HEK293 (cell line): ENCODE results near the gene HEXIM1.

Experiments used
- CTCF ChIA-PET: fragments of 350-600 bp; formaldehyde crosslinking; extraction: SDS; loops from one replicate; lab custom pipeline; 2021; ENCODE audit warnings: antibody characterized with exemption; lab: Yijun Ruan, JAX
- POLR2A ChIA-PET: fragments of 300-600 bp; formaldehyde crosslinking; extraction: SDS; loops from one replicate; lab custom pipeline; 2020; ENCODE audit warnings: antibody characterized with exemption, inconsistent platforms; lab: Yijun Ruan, JAX
- H3K27ac ChIP-seq: fragments of 200-500 bp; sonication (Bioruptor generic); 2 replicates; pipeline ENCODE4 v1.5.1; 2014; ENCODE audit warnings: low read depth, low read length, control low read depth, inconsistent platforms; ENCODE audit errors: extremely low read depth
- H3K36me3 ChIP-seq, 2 experiments: fragments of 200-500 bp in 1 of 2; sonication (Bioruptor generic) in 1 of 2; 1 replicate in 1 of 2; 2 replicates in 1 of 2; pipeline ENCODE4 v1.5.1; 2014 to 2017; ENCODE audit warnings: inconsistent platforms in 2 of 2, low read length in 2 of 2; ENCODE audit not compliant: control insufficient read depth in 2 of 2, insufficient read depth in 1 of 2
- H3K4me1 ChIP-seq: fragments of 200-500 bp; sonication (Bioruptor generic); 2 replicates; pipeline ENCODE4 v1.5.1; 2014; ENCODE audit warnings: mild to moderate bottlenecking, low read length, inconsistent platforms; ENCODE audit not compliant: control insufficient read depth, insufficient read depth
- H3K4me3 ChIP-seq: 2 replicates; pipeline ENCODE4 v1.5.1; 2011; ENCODE audit warnings: low read depth, mild to moderate bottlenecking, control low read depth, low read length, moderate library complexity
- H3K9me3 ChIP-seq: fragments of 200-500 bp; sonication (Bioruptor generic); 2 replicates; pipeline ENCODE4 v1.5.1; 2014; ENCODE audit warnings: low read depth, low read length, inconsistent platforms; ENCODE audit not compliant: control insufficient read depth, insufficient read depth
- BCL6B ChIP-seq: fragments of 450-650 bp; formaldehyde crosslinking; IDR thresholded peaks from 2 replicates; pipeline ENCODE4 v1.5.1; 2017; ENCODE audit warnings: missing biosample characterization, missing genetic modification characterization
- KLF9 ChIP-seq: fragments of 450-650 bp; formaldehyde crosslinking; IDR thresholded peaks from 2 replicates; pipeline ENCODE4 v1.5.1; 2016; ENCODE audit warnings: missing biosample characterization, missing genetic modification characterization, low read depth
- SCRT1 ChIP-seq: fragments of 450-650 bp; formaldehyde crosslinking; IDR thresholded peaks from 2 replicates; pipeline ENCODE4 v1.5.1; 2016; ENCODE audit warnings: missing biosample characterization, missing genetic modification characterization, borderline replicate concordance
- ZBTB1 ChIP-seq: fragments of 450-650 bp; formaldehyde crosslinking; IDR thresholded peaks from 2 replicates; pipeline ENCODE4 v1.5.1; 2016; ENCODE audit warnings: missing biosample characterization, missing genetic modification characterization
- ZBTB17 ChIP-seq: fragments of 450-650 bp; formaldehyde crosslinking; IDR thresholded peaks from 2 replicates; pipeline ENCODE4 v1.5.1; 2016; ENCODE audit warnings: missing biosample characterization, missing genetic modification characterization
- ZNF132 ChIP-seq: fragments of 450-650 bp; formaldehyde crosslinking; IDR thresholded peaks from 2 replicates; pipeline ENCODE4 v1.5.1; 2017; ENCODE audit warnings: missing biosample characterization, missing genetic modification characterization, borderline replicate concordance
- ZNF2 ChIP-seq: fragments of 450-650 bp; formaldehyde crosslinking; IDR thresholded peaks from 2 replicates; pipeline ENCODE4 v1.5.1; 2016; ENCODE audit warnings: missing biosample characterization, missing genetic modification characterization
- ZNF292 ChIP-seq: fragments of 450-650 bp; formaldehyde crosslinking; IDR thresholded peaks from 2 replicates; pipeline ENCODE4 v1.5.1; 2016; ENCODE audit warnings: low read depth, missing biosample characterization, missing genetic modification characterization, borderline replicate concordance
- ZNF394 ChIP-seq: fragments of 450-650 bp; formaldehyde crosslinking; IDR thresholded peaks from 2 replicates; pipeline ENCODE4 v1.5.1; 2016; ENCODE audit warnings: missing biosample characterization, missing genetic modification characterization, mild to moderate bottlenecking, moderate library complexity, borderline replicate concordance
- ZNF416 ChIP-seq: fragments of 450-650 bp; formaldehyde crosslinking; IDR thresholded peaks from 2 replicates; pipeline ENCODE4 v1.5.1; 2016; ENCODE audit warnings: missing biosample characterization, missing genetic modification characterization
- ZNF510 ChIP-seq: fragments of 450-650 bp; formaldehyde crosslinking; IDR thresholded peaks from 2 replicates; pipeline ENCODE4 v1.5.1; 2018; ENCODE audit warnings: mild to moderate bottlenecking, missing genetic modification characterization, missing biosample characterization; ENCODE audit not compliant: insufficient replicate concordance
- ZNF596 ChIP-seq: fragments of 450-650 bp; IDR thresholded peaks from 2 replicates; pipeline ENCODE4 v1.5.0; 2018; ENCODE audit warnings: missing biosample characterization, mild to moderate bottlenecking, missing genetic modification characterization, moderate library complexity
- ZNF639 ChIP-seq: fragments of 450-650 bp; formaldehyde crosslinking; IDR thresholded peaks from 2 replicates; pipeline ENCODE4 v1.5.1; 2016; ENCODE audit warnings: missing biosample characterization, missing genetic modification characterization
- ZNF747 ChIP-seq: fragments of 450-650 bp; formaldehyde crosslinking; IDR thresholded peaks from 2 replicates; pipeline ENCODE4 v1.5.1; 2016; ENCODE audit warnings: missing biosample characterization, missing genetic modification characterization
- ZNF776 ChIP-seq: fragments of 450-650 bp; formaldehyde crosslinking; IDR thresholded peaks from 2 replicates; pipeline ENCODE4 v1.5.0; 2017; ENCODE audit warnings: missing biosample characterization, missing genetic modification characterization, borderline replicate concordance
- ZNF830 ChIP-seq: fragments of 450-650 bp; IDR thresholded peaks from 2 replicates; pipeline ENCODE4 v1.5.0; 2018; ENCODE audit warnings: missing biosample characterization, missing genetic modification characterization, low read depth, mild to moderate bottlenecking, moderate library complexity
- TF ChIP-seq, protein P1 (sequence below): fragments of 450-650 bp; formaldehyde crosslinking; IDR thresholded peaks from 2 replicates; pipeline ENCODE4 v1.5.1; 2016; ENCODE audit warnings: missing biosample characterization, missing genetic modification characterization, borderline replicate concordance
- TF ChIP-seq, protein P2 (sequence below): fragments of 450-650 bp; formaldehyde crosslinking; IDR thresholded peaks from 2 replicates; pipeline ENCODE4 v1.5.1; 2016; ENCODE audit warnings: missing biosample characterization, missing genetic modification characterization

Gene HEXIM1

DNA sequence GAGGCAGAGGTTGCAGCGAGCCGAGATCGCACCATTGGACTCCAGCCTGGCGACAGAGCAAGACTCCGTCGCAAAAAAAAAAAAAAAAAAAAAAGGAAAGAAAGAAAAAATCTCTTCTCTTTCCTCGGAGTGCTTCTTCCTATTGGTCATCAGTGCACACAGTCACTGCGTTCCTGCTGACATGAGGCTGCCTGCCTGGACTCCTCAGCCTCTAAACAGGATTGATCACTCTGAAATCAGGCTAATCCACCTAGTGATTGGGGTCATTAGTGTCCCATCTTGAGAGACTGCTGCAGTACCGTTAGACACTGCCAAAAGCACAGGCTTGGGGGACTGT, 46.8 kb upstream of the HEXIM1 start:
- no peaks in the 10 kb centered on the region for H3K4me1 ChIP-seq
- TF ChIP-seq ZNF416 (tag by site-specific recombination): no peak
- no peak for TF ChIP-seq SCRT1 (tag by site-specific recombination)
- no peak for TF ChIP-seq ZBTB1 (tag by site-specific recombination)
- TF ChIP-seq ZNF747 (tag by site-specific recombination): no peak
- no peak for TF ChIP-seq ZNF639 (tag by site-specific recombination)
- TF ChIP-seq ZNF510: no peak
- TF ChIP-seq ZBTB17 (tag by site-specific recombination): no peak
- TF ChIP-seq, protein P1, sequence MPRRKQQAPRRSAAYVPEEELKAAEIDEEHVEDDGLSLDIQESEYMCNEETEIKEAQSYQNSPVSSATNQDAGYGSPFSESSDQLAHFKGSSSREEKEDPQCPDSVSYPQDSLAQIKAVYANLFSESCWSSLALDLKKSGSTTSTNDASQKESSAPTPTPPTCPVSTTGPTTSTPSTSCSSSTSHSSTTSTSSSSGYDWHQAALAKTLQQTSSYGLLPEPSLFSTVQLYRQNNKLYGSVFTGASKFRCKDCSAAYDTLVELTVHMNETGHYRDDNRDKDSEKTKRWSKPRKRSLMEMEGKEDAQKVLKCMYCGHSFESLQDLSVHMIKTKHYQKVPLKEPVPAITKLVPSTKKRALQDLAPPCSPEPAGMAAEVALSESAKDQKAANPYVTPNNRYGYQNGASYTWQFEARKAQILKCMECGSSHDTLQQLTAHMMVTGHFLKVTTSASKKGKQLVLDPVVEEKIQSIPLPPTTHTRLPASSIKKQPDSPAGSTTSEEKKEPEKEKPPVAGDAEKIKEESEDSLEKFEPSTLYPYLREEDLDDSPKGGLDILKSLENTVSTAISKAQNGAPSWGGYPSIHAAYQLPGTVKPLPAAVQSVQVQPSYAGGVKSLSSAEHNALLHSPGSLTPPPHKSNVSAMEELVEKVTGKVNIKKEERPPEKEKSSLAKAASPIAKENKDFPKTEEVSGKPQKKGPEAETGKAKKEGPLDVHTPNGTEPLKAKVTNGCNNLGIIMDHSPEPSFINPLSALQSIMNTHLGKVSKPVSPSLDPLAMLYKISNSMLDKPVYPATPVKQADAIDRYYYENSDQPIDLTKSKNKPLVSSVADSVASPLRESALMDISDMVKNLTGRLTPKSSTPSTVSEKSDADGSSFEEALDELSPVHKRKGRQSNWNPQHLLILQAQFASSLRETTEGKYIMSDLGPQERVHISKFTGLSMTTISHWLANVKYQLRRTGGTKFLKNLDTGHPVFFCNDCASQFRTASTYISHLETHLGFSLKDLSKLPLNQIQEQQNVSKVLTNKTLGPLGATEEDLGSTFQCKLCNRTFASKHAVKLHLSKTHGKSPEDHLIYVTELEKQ (tag by site-specific recombination): no peak
- TF ChIP-seq BCL6B: no peak
- TF ChIP-seq ZNF132 (tag by site-specific recombination): no peak
- no peak for TF ChIP-seq KLF9 (tag by site-specific recombination)
- TF ChIP-seq ZNF394 (tag by site-specific recombination): no peak
- TF ChIP-seq ZNF596 (tag by site-specific recombination): no peak
- TF ChIP-seq, protein P2, sequence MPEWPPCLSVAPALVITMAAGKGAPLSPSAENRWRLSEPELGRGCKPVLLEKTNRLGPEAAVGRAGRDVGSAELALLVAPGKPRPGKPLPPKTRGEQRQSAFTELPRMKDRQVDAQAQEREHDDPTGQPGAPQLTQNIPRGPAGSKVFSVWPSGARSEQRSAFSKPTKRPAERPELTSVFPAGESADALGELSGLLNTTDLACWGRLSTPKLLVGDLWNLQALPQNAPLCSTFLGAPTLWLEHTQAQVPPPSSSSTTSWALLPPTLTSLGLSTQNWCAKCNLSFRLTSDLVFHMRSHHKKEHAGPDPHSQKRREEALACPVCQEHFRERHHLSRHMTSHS: no peak
- TF ChIP-seq ZNF292: no peak
- TF ChIP-seq ZNF2 (tag by site-specific recombination): no peak
- TF ChIP-seq ZNF776 (tag by site-specific recombination): no peak
- no peak for TF ChIP-seq ZNF830 (tag by site-specific recombination)
- peaks cover 54 to 91% of the 10 kb centered on the region in 2 experiments for H3K36me3 ChIP-seq
- no peak overlapping the region for H3K4me3 ChIP-seq
- H3K9me3 ChIP-seq: no peaks in the 10 kb centered on the region
- 0 out of 2 replicates have a peak overlapping the region, but pooled peaks have one; percentile 24 for H3K27ac ChIP-seq
- POLR2A ChIA-PET: no interaction called here
- CTCF ChIA-PET: interaction anchor here (0.7 to 1.5 kb wide), 2 partner anchors 80 to 81 kb away, joined by 3 to 5 read pairs; no protein-coding TSS in a partner anchor
